IMR-90 (cell line): Measurements from ENCODE around the gene TYSND1. TPM values are rescaled to one million over a fixed set of nuclear protein-coding genes. Genes with fewer than 3 reads are reported as not detected.
A peak's percentile ranks its signal among the peaks of the same experiment; 100 is the strongest.

Experiments
- ATAC-seq: fragments of 200-7000 bp; cut with Tn5 transposase; 2 replicates; pipeline ENCODE4 v1.9.1; 2020; ENCODE audit warnings: low read depth, mild to moderate bottlenecking, moderate library complexity
- BruUV-seq: library from RNA; stranded (reverse); fragments of 400-500 nt; replicated peaks from 2 replicates; lab custom pipeline; 2021; lab: Mats Ljungman, UMichigan
- CTCF ChIA-PET: fragments of 300-600 bp; formaldehyde crosslinking; extraction: SDS; loops from one replicate; lab custom pipeline; 2021; ENCODE audit warnings: antibody characterized with exemption; lab: Yijun Ruan, JAX
- POLR2A ChIA-PET: fragments of 300-600 bp; sonication (Branson Sonifier 250); formaldehyde crosslinking; loops from one replicate; lab custom pipeline; 2022; ENCODE audit warnings: antibody characterized with exemption; ENCODE audit not compliant: unreplicated experiment; lab: Charles Lee
- DNase-seq: peaks from one replicate; pipeline ENCODE4 v3.0.0; 2013
- H2AFZ ChIP-seq: replicated peaks from 2 replicates; pipeline ENCODE3; 2013; ENCODE audit warnings: low read length, mild to moderate bottlenecking; ENCODE audit not compliant: poor library complexity
- H2AK5ac ChIP-seq: 2 replicates; pipeline ENCODE4 v1.6.1; 2013; ENCODE audit warnings: low read depth, low read length, inconsistent platforms
- H2AK9ac ChIP-seq: replicated peaks from 2 replicates; pipeline ENCODE3; 2013; ENCODE audit warnings: mild to moderate bottlenecking, low read depth, low read length, moderate library complexity; ENCODE audit not compliant: poor library complexity
- H2BK120ac ChIP-seq: 2 replicates; pipeline ENCODE4 v1.6.1; 2013; ENCODE audit warnings: low read depth, low read length, inconsistent platforms
- H2BK15ac ChIP-seq: 3 replicates; pipeline ENCODE4 v1.6.1; 2013; ENCODE audit warnings: low read depth, low read length, inconsistent platforms
- H2BK20ac ChIP-seq: 2 replicates; pipeline ENCODE4 v1.6.1; 2013; ENCODE audit warnings: low read depth, mild to moderate bottlenecking, inconsistent platforms, low read length, moderate library complexity
- H2BK5ac ChIP-seq: 2 replicates; pipeline ENCODE4 v1.6.1; 2013; ENCODE audit warnings: mild to moderate bottlenecking, low read depth, low read length, inconsistent platforms; ENCODE audit not compliant: poor library complexity, severe bottlenecking
- H3K14ac ChIP-seq: replicated peaks from 2 replicates; pipeline ENCODE4 v1.6.1; 2013; ENCODE audit warnings: low read depth, low read length, inconsistent platforms
- H3K18ac ChIP-seq: 2 replicates; pipeline ENCODE4 v1.6.1; 2013; ENCODE audit warnings: low read depth, low read length, control low read depth
- H3K23ac ChIP-seq: 2 replicates; pipeline ENCODE4 v1.6.1; 2013; ENCODE audit warnings: low read depth, low read length, inconsistent platforms
- H3K27ac ChIP-seq: 2 replicates; pipeline ENCODE4 v1.5.1; 2013; ENCODE audit warnings: mild to moderate bottlenecking, control low read depth, low read length; ENCODE audit not compliant: insufficient read depth
- H3K27me3 ChIP-seq: 2 replicates; pipeline ENCODE4 v1.6.1; 2013; ENCODE audit warnings: low read length; ENCODE audit not compliant: control insufficient read depth, insufficient read depth
- H3K36me3 ChIP-seq: 2 replicates; pipeline ENCODE4 v1.6.1; 2013; ENCODE audit warnings: low read length, mixed read lengths; ENCODE audit not compliant: control insufficient read depth, insufficient read depth
- H3K4ac ChIP-seq: 2 replicates; pipeline ENCODE4 v1.6.1; 2013; ENCODE audit warnings: low read depth, low read length, inconsistent platforms
- H3K4me1 ChIP-seq: 2 replicates; pipeline ENCODE4 v1.6.1; 2013; ENCODE audit warnings: low read length, mixed read lengths; ENCODE audit not compliant: control insufficient read depth, insufficient read depth
- H3K4me2 ChIP-seq: 2 replicates; pipeline ENCODE4 v1.6.1; 2013; ENCODE audit warnings: low read depth, mild to moderate bottlenecking, control low read depth, low read length, moderate library complexity
- H3K4me3 ChIP-seq: 2 replicates; pipeline ENCODE4 v1.5.1; 2013; ENCODE audit warnings: low read depth, mild to moderate bottlenecking, control low read depth, low read length, moderate library complexity; ENCODE audit not compliant: insufficient read depth
- H3K56ac ChIP-seq: 2 replicates; pipeline ENCODE4 v1.6.1; 2013; ENCODE audit warnings: low read length, inconsistent platforms; ENCODE audit not compliant: insufficient read depth; ENCODE audit errors: extremely low read depth
- H3K79me1 ChIP-seq, 2 experiments: 2 replicates each; pipeline ENCODE4 v1.6.1; 2013; ENCODE audit warnings: low read length in 2 of 2, inconsistent platforms in 1 of 2, low read depth in 1 of 2
- H3K9ac ChIP-seq: 2 replicates; pipeline ENCODE4 v1.6.1; 2013; ENCODE audit warnings: low read depth, low read length, control low read depth
- H3K9me1 ChIP-seq: 2 replicates; pipeline ENCODE4 v1.6.1; 2013; ENCODE audit warnings: low read length, inconsistent platforms; ENCODE audit not compliant: insufficient read depth
- H3K9me3 ChIP-seq: 2 replicates; pipeline ENCODE4 v1.6.1; 2013; ENCODE audit warnings: low read length; ENCODE audit not compliant: control insufficient read depth, insufficient read depth
- H4K20me1 ChIP-seq: 2 replicates; pipeline ENCODE4 v1.6.1; 2013; ENCODE audit warnings: low read length, inconsistent platforms; ENCODE audit not compliant: insufficient read depth
- H4K5ac ChIP-seq: 2 replicates; pipeline ENCODE4 v1.6.1; 2013; ENCODE audit warnings: mild to moderate bottlenecking, low read depth, low read length, control low read depth
- H4K8ac ChIP-seq, 2 experiments: 2 replicates each; pipeline ENCODE4 v1.6.1; 2013; ENCODE audit warnings: low read depth in 2 of 2, low read length in 2 of 2, control low read depth in 1 of 2, inconsistent platforms in 1 of 2
- H4K91ac ChIP-seq: 2 replicates; pipeline ENCODE4 v1.6.1; 2013; ENCODE audit warnings: low read depth, low read length, inconsistent platforms; ENCODE audit not compliant: insufficient read depth
- CTCF ChIP-seq: conservative IDR thresholded peaks from 2 replicates; pipeline ENCODE4 v1.5.1; 2012; ENCODE audit warnings: mild to moderate bottlenecking, low read depth, low read length, improper control_type of control experiment
- FOS ChIP-seq: fragments of 150-350 bp; IDR thresholded peaks from 2 replicates; pipeline ENCODE4 v1.6.1; 2016; ENCODE audit warnings: low read depth, low read length
- MAFK ChIP-seq: IDR thresholded peaks from 2 replicates; pipeline ENCODE4 v1.6.1; 2012; ENCODE audit warnings: low read depth, low read length, improper control_type of control experiment
- MAZ ChIP-seq: IDR thresholded peaks from 2 replicates; pipeline ENCODE4 v1.6.1; 2012; ENCODE audit warnings: low read depth, mild to moderate bottlenecking, low read length, improper control_type of control experiment, moderate library complexity, borderline replicate concordance
- MXI1 ChIP-seq: IDR thresholded peaks from 2 replicates; pipeline ENCODE4 v1.6.1; 2012; ENCODE audit warnings: low read depth, mild to moderate bottlenecking, low read length, moderate library complexity, borderline replicate concordance
- NFE2L2 ChIP-seq: fragments of 150-350 bp; IDR thresholded peaks from 2 replicates; pipeline ENCODE4 v1.6.1; 2016; ENCODE audit warnings: low read depth, mild to moderate bottlenecking, low read length
- POLR2A ChIP-seq: IDR thresholded peaks from 2 replicates; pipeline ENCODE4 v1.6.1; 2012; ENCODE audit warnings: mild to moderate bottlenecking, low read depth, low read length
- RAD21 ChIP-seq: IDR thresholded peaks from 2 replicates; pipeline ENCODE4 v1.6.1; 2012; ENCODE audit warnings: low read length, improper control_type of control experiment
- RFX5 ChIP-seq: IDR thresholded peaks from 2 replicates; pipeline ENCODE4 v1.8.0; 2012; ENCODE audit warnings: low read depth, mild to moderate bottlenecking, low read length, moderate library complexity
- SMC3 ChIP-seq: fragments of 150-350 bp; IDR thresholded peaks from 2 replicates; pipeline ENCODE4 v1.6.1; 2016; ENCODE audit warnings: low read depth, mild to moderate bottlenecking, antibody characterized with exemption, low read length, moderate library complexity
- WGBS, 2 experiments: methylation state at CpG; one replicate each; pipeline versions ENCODE4 v1.1.5 to v1.1.7; 2013; ENCODE audit warnings: missing lambda C conversion rate in 2 of 2; ENCODE audit not compliant: insufficient read length in 1 of 2; ENCODE audit errors: extremely low coverage in 2 of 2; 5-methylcytosine and 5-hydroxymethylcytosine counted together
- dilution Hi-C: fragments of 300-500 bp; cut with HindIII; formaldehyde crosslinking; loops from one replicate; pipeline ENCODE4 v1.14.3; 2018; ENCODE audit warnings: low sequenced_read_pairs; ENCODE audit not compliant: unreplicated experiment
- in situ Hi-C: fragments of 300-500 bp; cut with MboI; formaldehyde crosslinking; loops from 3 replicates; pipeline ENCODE4 v1.14.3; 2019; ENCODE audit warnings: low sequenced_read_pairs, inconsistent platforms, mixed read lengths
- intact Hi-C: fragments of 100-400 bp; cut with micrococcal nuclease; formaldehyde crosslinking; loops from 2 replicates; pipeline ENCODE4 v1.10.0; 2022
- polyA plus RNA-seq, 3 experiments: library from polyadenylated mRNA; depleted of rRNA; stranded (reverse); fragments of >200 nt; gene quantifications; 2 replicates each; pipeline ENCODE4 v1.2.3, GENCODE V29; 2012; ENCODE audit warnings: low replicate concordance in 1 of 3
- total RNA-seq: library from RNA; depleted of rRNA; stranded (reverse); fragments of >200 nt; gene quantifications from 2 replicates; pipeline ENCODE4 v1.2.3, GENCODE V29; 2012
- TF ChIP-seq, protein P1 (sequence below): fragments of 150-350 bp; IDR thresholded peaks from 2 replicates; pipeline ENCODE4 v1.6.1; 2016; ENCODE audit warnings: low read depth, mild to moderate bottlenecking, low read length, moderate library complexity, borderline replicate concordance
- TF ChIP-seq, protein P2 (sequence below): fragments of 150-350 bp; IDR thresholded peaks from 2 replicates; pipeline ENCODE4 v1.6.1; 2017; ENCODE audit warnings: mild to moderate bottlenecking, antibody characterized with exemption, low read length, low read depth

Gene TYSND1
- total and polyA plus RNA-seq, 2 of the 4 experiments (the other 2 are of a cell fraction) = 2.9 to 4.1 TPM

DNA sequence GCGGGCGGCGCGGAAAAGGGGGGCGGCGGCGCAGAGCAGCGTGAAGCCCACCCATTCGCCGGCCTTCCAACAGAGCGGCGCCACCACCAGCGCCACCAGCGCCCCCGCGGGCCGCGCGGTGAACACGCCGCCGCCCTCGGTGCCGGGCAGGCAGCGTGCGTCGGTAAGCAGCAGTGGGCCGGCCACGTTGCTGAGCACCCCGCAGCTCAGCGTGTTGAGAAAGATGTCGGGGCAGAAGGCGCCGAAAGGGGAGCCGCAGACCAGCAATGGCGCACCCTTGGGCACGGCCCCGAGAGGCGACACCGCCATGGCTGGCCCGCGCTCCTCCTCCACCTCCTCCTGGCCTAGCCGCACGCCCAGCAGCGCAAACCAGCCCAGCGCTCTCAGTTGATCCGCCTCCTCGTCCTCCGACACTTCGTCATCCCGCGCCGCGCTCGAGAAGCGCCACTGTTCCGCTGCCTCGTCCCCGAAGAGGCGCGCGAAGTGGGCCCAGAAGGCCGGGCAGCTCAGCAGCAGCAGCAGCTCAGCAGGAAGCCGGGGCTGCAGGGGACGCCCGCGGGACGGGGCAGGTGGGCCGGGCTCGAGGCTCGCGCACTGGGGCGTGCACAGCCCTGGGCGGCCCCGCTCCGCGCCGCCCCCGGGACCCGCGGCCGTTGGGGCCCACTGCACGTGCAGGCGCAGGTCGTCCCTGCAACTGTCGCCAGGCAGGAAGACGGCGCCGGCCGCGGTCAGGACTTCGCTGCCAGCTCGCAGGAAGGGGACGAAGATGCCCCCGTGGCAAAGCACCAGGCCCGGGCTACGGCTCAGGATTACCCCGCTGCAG, 623 bp downstream of the TYSND1 start:
- POLR2A ChIA-PET = interaction anchor here (0.6 to 1.4 kb wide), 2 partner anchors 24 to 1595 kb away, joined by 3 to 13 read pairs; partner anchors contain the start of gene SAR1A
- Histone ChIP-seq H3K36me3 (peaks cover 13% of the 10 kb centered on the region), H4K5ac (peak overlapping the region; percentile 19; the same call in 1 of the 2 replicates), H2AK9ac (peak overlapping the region; percentile 94), H3K56ac (0 out of 2 replicates have a peak overlapping the region, but pooled peaks have one; percentile 38), H3K4ac (peak overlapping the region; percentile 77), H3K4me3 (peak overlapping the region; percentile 49), H2BK15ac (no peak overlapping the region), H3K9ac (peak overlapping the region; percentile 68), H3K27me3 (no peaks in the 10 kb centered on the region), H2BK20ac (no peak overlapping the region), H2AK5ac (peak overlapping the region; percentile 31), H4K8ac (peak overlapping the region; percentile 55 to 82; a peak in 3 of 4 replicates), H3K4me1 (peaks cover 11% of the 10 kb centered on the region), H4K91ac (peak overlapping the region; percentile 45), H2AFZ (peak overlapping the region; percentile 98), H3K14ac (peak overlapping the region; percentile 40; the same call in 1 of the 2 replicates), H4K20me1 (peaks cover 50% of the 10 kb centered on the region), H2BK5ac (peak overlapping the region; percentile 39), H3K79me1 (peaks cover 35 to 63% of the 10 kb centered on the region in 2 experiments), H3K18ac (peak overlapping the region; percentile 19; the same call in 1 of the 2 replicates), H3K23ac (peak overlapping the region; percentile 78), H3K9me3 (no peaks in the 10 kb centered on the region), H3K4me2 (peak overlapping the region; percentile 63), H3K9me1 (peaks cover 13% of the 10 kb centered on the region; the same call in 1 of the 2 replicates), H2BK120ac (peak overlapping the region; percentile 49), H3K27ac (peak overlapping the region; percentile 64)
- 0% methylated on average over 45 of the region's 98 CpGs; no CpG with 5 or more reads in 1 of the 2 experiments for WGBS, 2 experiments
- ATAC-seq (peak; percentile 53), DNase-seq (peak; percentile 54)
- in situ Hi-C loops = no loop called here
- CTCF ChIA-PET = interaction anchor here (0.6 to 2.1 kb wide), 21 partner anchors 10 to 259 kb away, joined by 3 to 9 read pairs (median 4); partner anchors contain the start of genes EIF4EBP2 and SAR1A
- BruUV-seq = no TSS peak
- intact Hi-C loops = loop anchor here (1.0 to 10.0 kb wide), 3 partner anchors 171 to 341 kb away; partner anchors contain the start of gene COL13A1
- dilution Hi-C loops = no loop called here
- no peak for TF ChIP-seq POLR2A
- no peak for TF ChIP-seq MAZ
- TF ChIP-seq FOS = no peak
- TF ChIP-seq SMC3 = no peak
- no peak for TF ChIP-seq NFE2L2
- TF ChIP-seq, protein P1, sequence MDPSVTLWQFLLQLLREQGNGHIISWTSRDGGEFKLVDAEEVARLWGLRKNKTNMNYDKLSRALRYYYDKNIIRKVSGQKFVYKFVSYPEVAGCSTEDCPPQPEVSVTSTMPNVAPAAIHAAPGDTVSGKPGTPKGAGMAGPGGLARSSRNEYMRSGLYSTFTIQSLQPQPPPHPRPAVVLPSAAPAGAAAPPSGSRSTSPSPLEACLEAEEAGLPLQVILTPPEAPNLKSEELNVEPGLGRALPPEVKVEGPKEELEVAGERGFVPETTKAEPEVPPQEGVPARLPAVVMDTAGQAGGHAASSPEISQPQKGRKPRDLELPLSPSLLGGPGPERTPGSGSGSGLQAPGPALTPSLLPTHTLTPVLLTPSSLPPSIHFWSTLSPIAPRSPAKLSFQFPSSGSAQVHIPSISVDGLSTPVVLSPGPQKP = no peak
- peak; percentile 94; the same call in 1 of the 2 replicates for TF ChIP-seq MXI1
- peak; percentile 58 for TF ChIP-seq CTCF
- TF ChIP-seq, protein P2, sequence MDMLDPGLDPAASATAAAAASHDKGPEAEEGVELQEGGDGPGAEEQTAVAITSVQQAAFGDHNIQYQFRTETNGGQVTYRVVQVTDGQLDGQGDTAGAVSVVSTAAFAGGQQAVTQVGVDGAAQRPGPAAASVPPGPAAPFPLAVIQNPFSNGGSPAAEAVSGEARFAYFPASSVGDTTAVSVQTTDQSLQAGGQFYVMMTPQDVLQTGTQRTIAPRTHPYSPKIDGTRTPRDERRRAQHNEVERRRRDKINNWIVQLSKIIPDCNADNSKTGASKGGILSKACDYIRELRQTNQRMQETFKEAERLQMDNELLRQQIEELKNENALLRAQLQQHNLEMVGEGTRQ = no peak
- TF ChIP-seq RAD21 = peak; percentile 21; the same call in 1 of the 2 replicates
- TF ChIP-seq RFX5 = no peak
- no peak for TF ChIP-seq MAFK
